IPS-11a (cell line): ENCODE results near the gene SNRPB.

Experiments
- H3K4me3 ChIP-seq: one replicate; pipeline ENCODE4 v1.5.1; 2013; ENCODE audit warnings: low read depth, low read length, control low read depth

The SNRPB gene

GRCh38 chr20:2475850-2476741 is 5.5 kb upstream of the SNRPB start:
- no peak overlapping the region for H3K4me3 ChIP-seq

- no peak overlapping the region for H3K4me3 ChIP-seq
These were observed 2.9 kb upstream of the SNRPB start for GRCh38 chr20:2473516-2473915.

- peak overlapping the region; percentile 99 for H3K4me3 ChIP-seq
These were observed 582 bp downstream of the SNRPB start for GRCh38 chr20:2469991-2470422.

GRCh38 chr20:2468581-2469407 is 1.8 kb downstream of the SNRPB start:
- H3K4me3 ChIP-seq = peak overlapping the region; percentile 99

GRCh38 chr20:2467412-2467811 is 3.2 kb downstream of the SNRPB start:
- no peak overlapping the region for H3K4me3 ChIP-seq

GRCh38 chr20:2465100-2465499 is 5.5 kb downstream of the SNRPB start:
- H3K4me3 ChIP-seq = no peak overlapping the region

GRCh38 chr20:2463616-2464365 is 6.8 kb downstream of the SNRPB start:
- no peak overlapping the region for H3K4me3 ChIP-seq

GRCh38 chr20:2462484-2462883 is 8.1 kb downstream of the SNRPB start:
- no peak overlapping the region for H3K4me3 ChIP-seq

- H3K4me3 ChIP-seq = no peak overlapping the region
These were observed 9.7 kb downstream of the SNRPB start for GRCh38 chr20:2460752-2461424.

GRCh38 chr20:2459981-2460751 is 10.4 kb downstream of the SNRPB start:
- H3K4me3 ChIP-seq = no peak overlapping the region

- no peak overlapping the region for H3K4me3 ChIP-seq
These were observed 11.6 kb downstream of the SNRPB start for GRCh38 chr20:2458919-2459499.

- H3K4me3 ChIP-seq = no peak overlapping the region
These were observed 14.7 kb downstream of the SNRPB start for GRCh38 chr20:2455771-2456497.

- H3K4me3 ChIP-seq = no peak overlapping the region
These were observed 16.8 kb downstream of the SNRPB start for GRCh38 chr20:2453792-2454191.

- H3K4me3 ChIP-seq = no peak overlapping the region
These were observed 18.5 kb downstream of the SNRPB start for GRCh38 chr20:2451939-2452732.

GRCh38 chr20:2451422-2451821 is 19.2 kb downstream of the SNRPB start:
- no peak overlapping the region for H3K4me3 ChIP-seq

GRCh38 chr20:2449386-2449785 is 21.2 kb downstream of the SNRPB start:
- H3K4me3 ChIP-seq = no peak overlapping the region

GRCh38 chr20:2446845-2447244 is 23.7 kb downstream of the SNRPB start:
- H3K4me3 ChIP-seq = no peak overlapping the region

- H3K4me3 ChIP-seq = no peak overlapping the region
These were observed 39.4 kb downstream of the SNRPB start for GRCh38 chr20:2431185-2431584.
